NCI-H187 (cell line): ENCODE results near the gene ASB7.

Experiments
- DNase-seq, 2 experiments: peaks; one replicate each; lab custom pipeline; 2025; lab: John Stamatoyannopoulos, UW

ASB7 gene

GRCh38 chr15:100686725-100687473 is 84.5 kb downstream of the ASB7 start:
- no peak for DNase-seq

- DNase-seq = no peak
Measured at GRCh38 chr15:100687582-100688141, 85.3 kb downstream of the ASB7 start.

- DNase-seq = no peak
Measured at GRCh38 chr15:100688549-100689120, 86.2 kb downstream of the ASB7 start.

- no peak for DNase-seq
Measured at GRCh38 chr15:100689131-100689899, 86.9 kb downstream of the ASB7 start.

GRCh38 chr15:100690032-100690794 is 87.8 kb downstream of the ASB7 start:
- DNase-seq = no peak

- DNase-seq = no peak
Measured at GRCh38 chr15:100690795-100691158, 88.4 kb downstream of the ASB7 start.

GRCh38 chr15:100691321-100691720 is 88.9 kb downstream of the ASB7 start:
- DNase-seq = no peak

GRCh38 chr15:100692246-100692645 is 89.9 kb downstream of the ASB7 start:
- DNase-seq = no peak

GRCh38 chr15:100692671-100693070 is 90.3 kb downstream of the ASB7 start:
- DNase-seq = no peak

DNA sequence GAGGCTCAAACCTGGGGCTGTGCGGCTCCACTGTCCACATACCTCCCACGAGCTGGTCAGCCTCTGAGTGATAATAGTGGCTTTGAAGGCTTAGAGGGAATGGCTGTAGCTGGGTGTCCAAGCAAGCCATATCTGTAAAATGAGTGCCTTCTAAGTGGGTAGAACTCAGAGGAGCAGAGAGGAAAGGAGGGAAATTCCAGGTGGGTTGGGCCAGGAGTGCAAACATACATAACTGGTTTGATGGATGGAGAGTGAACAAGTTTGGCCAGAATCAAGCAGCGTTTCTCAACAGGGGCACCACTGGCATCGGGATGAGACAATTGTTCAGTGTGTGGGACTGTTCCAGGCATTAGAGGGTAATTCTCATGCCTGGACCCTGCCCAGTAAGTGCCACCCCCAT is 91.1 kb downstream of the ASB7 start:
- no peak for DNase-seq

GRCh38 chr15:100694381-100695021 is 92.1 kb downstream of the ASB7 start:
- DNase-seq = no peak

GRCh38 chr15:100695048-100695447 is 92.7 kb downstream of the ASB7 start:
- DNase-seq = no peak

DNA sequence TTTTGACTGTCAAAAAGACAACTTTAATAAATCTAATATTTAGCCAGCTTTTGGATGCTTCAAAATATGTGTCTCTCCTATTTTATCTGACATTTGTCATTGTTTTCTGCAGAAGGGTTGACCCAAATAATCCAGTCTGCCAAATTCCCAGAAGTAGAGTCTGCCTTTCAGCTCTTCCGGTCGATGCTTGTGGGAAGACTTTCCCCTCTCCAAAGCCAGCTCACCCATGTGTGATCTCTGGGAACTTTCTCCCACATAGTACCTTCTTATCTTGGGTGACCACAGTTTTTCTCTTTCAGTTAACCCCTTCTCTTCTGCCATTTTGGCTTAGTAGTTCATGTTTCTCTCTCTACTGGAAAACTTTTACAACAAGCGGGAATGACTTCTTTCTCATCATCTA is 94.1 kb downstream of the ASB7 start:
- no peak for DNase-seq
